Hematopoietic multipotent progenitor cell treated with erythropoietin and hydrocortisone succinate and interleukin-3 and kit ligand, for 8 days (in vitro differentiated cells): ENCODE measurements around the gene HOXB9.

ENCODE experiments used
- DNase-seq: peaks from one replicate; pipeline ENCODE4 v3.0.0-alpha.2; 2015

HOXB9 gene

DNA sequence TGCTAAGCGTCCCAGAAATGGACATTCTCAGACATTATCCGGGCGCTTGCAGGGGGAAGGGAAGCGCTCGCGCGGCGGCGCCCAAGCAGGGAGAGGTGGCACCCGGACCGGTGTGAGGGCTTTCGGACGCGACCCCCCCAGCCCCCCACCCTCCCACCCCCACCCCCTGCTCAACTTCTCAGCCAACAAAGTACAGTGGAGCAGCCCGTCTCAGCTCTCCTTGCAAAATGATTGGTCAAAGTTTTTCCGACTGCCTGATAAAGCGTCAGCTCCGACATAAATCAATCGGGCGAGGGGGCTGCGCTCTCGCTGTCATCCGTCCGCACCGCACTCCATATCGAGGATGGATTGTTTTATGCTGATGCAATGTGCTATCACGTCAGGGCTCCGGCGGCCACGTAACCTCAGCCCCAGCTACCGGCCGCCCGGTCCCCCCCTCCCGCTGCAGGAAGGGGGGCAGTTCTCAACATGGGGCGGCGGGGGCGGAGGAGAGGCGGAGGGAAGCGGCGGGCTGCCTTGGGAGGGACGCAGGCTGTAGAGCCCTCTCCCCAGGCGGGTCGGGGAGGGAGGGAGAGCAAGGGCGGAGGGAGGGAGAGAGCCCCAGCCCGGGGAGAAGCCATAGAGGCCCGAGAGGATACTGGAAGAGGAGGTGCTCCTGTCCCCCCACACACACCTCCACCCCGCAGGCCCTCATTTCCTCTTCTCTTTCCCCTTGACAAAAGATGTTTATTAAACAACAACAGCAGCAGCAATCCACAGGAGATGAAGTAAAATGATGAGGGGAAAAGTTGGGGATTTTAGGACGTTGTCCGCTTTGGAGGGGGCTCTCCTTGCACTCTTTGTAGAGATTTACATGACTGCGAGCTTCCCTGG lies at the start of gene HOXB9:
TSS of gene HOXB9 (minus strand) at position 114 of the 873 bp plus-strand sequence. CDS start at position 25, 89 bp downstream.
- DNase-seq: no peak

GRCh38 chr17:48672340-48672739 lies 46.2 kb upstream of the HOXB9 start:
- no peak for DNase-seq

GRCh38 chr17:48671697-48672171 lies 45.6 kb upstream of the HOXB9 start:
- peak; percentile 67 for DNase-seq

- no peak for DNase-seq
These were observed 37.2 kb upstream of the HOXB9 start for GRCh38 chr17:48663134-48663924.

GRCh38 chr17:48655913-48656312 lies 29.8 kb upstream of the HOXB9 start:
- DNase-seq: no peak

DNA sequence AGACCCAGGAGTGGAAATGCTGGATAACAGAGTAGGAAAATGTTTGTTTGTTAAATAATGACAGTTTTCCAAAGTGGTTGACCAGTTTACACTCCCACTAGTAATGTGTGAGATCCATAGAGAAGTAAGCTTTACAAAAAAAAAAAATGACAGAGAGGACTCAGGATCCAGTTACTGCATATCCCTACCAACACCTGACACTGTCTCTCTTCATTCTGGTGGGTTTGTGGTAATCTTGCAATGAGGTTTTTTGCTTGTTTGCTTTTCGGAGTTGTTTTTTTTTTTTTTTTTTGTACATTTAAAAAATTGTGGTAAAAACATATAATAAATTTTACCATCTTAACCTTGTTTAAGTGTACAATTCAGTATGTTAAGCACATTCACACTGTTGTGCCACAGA lies 23.6 kb upstream of the HOXB9 start:
- DNase-seq: no peak

DNA sequence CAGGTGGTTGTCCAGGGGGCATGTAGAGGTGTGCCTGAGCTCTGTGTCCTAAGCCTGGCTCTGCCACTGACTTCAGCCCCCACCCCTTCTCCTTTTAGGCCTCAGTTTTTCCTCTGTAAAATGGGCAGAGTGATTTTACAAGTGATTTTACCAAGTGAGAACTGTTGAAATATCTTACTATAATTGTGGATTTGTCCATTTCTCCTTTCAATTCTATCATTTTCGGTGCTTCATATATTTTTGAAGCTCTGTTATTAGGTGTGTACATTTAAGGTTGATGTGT lies 21.7 kb upstream of the HOXB9 start:
- no peak for DNase-seq

DNA sequence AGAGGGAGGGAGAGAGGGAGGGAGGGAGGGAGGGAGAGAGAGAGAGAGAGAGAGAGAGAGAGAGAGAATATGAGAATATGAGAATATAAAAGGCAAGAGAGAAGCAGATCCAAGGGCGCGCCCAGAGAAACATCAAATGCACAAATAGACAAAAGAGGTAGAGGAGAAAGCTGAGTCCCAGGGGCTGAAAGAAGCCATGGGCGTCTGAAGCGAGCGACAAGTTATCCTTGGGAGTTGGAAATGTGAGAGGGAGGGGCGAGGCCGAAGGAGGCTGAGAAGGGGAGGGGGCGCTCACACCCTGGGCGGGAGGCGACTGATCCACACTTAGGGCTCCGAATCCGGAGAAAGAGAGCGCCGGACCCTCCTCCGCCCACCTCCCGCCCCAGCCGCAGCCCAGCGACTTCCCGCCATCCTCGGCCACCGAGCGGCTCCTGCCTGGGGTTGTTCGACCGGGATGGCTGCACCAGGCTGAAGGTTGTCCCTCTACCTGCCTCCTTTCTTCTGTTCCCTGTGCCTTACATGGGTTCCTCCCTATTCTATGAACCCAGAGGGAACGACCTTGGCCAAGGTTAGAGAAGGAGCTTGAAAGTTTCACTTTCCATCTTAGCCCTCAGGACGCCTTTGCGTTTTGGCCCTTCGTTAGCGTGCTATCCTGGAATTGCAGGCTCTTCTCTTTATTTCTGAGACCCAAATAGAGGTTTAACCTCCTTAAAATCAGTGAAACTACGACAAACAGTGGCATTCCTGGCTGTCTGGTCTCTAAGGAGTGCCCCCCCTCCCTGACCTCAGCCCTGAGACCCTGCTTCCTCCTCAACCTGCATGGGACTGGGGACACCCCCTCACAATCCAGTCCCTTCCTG lies 21.2 kb upstream of the HOXB9 start:
- DNase-seq: no peak

DNA sequence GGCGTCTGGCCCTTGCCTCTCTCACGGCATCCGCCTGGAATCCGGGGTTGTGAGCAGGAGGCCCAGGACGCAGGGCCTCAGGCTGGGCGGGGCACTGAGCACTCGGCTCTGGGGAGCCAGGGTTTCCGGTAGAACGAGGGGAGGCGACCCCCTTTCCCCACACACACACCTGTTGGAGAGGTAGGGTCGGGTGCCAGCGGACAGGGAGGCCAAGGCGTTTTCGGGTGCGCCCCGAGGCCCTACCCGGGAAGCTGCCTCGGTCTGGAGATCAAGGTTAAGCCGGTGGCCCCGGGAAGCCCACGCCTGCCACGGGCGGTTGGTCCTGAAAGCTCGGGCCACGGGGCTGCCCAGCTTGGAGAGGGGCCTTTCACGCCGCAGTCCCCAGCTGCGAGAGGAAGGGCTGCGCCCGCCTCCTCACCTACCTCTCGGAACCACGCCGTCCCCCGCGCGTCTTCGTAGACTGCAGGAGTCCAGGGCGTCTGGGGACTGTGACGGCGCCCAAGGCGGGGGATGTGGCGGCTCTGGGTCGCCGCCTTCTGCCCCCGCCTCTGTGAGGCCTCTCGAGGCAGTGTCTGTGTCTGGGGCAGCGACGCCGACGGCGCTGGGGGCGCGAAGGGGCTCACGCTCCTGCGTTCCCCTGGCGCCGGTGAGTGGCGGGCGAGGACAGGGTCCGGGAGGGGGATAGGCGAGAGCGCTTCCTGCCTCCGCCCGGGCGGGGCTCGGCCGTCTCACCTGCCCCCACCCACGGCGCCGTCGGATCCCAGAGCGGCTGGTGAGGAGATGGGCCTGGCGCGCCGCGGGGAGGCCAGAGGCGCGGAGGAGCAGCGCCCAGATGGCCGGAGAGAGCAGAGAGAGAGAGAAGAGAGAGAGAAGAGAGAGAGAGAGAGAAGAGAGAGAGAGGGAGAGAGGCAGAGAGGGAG lies 20.3 kb upstream of the HOXB9 start:
- no peak for DNase-seq

DNA sequence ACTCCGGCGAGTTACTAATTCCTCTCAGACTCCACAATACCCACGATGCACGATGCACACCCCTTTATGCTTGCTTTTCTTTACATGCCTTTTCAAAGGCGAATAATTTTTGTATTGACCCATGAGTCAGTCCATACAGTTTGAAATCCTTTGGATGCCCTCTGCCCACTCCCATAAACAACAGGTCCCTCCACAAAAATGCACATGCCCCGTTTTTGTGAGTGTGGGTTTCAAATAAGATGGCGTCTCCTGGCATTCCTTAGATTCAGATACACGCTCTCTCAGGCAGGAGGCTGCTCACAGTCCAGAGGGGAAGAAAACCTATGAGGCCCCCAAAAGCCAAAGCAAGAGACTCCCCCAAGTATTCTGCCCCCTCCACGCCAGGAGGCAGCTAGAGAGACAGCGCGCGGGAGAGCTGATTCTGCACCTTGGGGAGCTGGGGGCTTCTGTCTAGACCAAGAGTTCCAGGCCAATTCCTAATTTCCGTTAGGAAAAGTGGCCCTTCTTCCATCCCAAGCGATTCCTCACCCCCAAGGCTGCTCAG lies 19.6 kb upstream of the HOXB9 start:
- no peak for DNase-seq

- DNase-seq: no peak
These were observed 18.9 kb upstream of the HOXB9 start for GRCh38 chr17:48644910-48645557.

DNA sequence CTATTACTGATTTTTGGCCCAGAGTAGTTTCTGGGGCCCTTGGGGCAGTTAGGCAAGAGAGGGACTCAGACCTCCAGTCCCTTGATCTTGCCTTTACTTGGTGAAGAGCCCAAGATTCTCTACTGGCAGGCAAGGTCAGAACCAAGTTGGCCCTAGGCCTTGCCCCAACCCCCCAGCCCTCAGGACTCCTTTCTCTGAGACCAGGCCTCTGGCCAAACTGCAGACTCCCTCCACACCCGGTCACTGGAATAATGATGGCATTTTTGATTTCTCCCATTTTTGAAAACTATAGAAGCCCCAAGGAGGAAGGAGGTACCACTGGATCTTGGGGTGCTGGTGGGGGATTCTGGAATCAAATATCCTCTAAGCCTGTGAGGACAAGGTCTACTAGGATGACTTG lies 18.0 kb upstream of the HOXB9 start:
- DNase-seq: no peak

DNA sequence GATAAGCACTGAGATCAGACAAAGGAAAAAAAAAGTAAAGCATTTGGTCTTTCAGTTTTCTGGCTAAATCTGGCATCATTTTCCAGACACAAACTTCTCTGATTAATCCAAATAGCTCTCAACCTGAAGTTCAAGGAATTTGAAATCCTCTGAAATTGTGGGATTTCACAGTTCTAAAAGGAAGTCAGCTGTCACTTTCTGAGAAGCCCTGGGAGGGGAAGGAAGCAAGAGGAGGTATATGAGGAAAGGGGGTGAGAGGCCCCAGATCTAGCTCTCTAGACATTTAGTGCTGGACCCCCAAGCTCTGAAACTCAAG lies 17.5 kb upstream of the HOXB9 start:
- DNase-seq: no peak

DNA sequence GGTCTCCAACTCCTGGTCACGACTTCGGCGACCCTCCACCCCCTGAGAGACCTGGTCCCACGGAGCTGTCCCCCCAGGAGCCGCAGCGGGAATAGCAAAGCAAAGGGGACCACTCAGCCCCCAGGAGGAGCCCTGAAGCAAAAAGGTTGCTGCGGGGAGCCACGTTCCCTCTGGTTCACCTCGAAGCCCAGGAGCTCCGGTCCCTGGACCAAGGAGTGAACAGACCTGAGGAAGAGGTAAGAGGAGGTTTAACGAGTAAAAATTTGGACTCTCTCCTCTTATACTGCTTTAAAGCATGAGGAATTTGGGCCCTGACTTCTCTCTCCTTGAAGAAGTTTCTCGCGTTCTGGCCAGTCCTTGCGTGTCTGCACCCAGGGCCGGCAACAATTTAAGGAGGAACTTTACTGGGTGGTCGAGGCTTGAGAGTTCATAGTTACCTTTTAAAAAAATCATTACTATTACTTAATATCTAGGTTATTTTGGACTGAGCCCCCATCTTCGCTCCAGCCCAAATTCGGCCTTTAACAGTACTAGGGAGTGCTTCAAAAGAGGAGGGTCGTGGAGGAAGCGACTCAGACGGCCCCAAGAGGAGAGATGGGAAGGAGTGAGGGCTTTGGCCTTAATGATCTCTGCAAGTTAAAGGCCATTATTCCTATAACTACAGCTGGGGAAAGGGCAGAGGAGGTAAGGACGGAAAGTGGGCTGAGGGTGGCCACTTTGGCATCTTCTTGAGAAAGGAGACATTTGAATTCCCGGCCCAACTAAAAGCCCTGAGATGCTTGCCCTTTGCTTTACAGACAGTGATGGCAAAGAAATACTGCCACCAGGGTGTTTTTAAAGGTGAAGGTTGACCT lies 16.9 kb upstream of the HOXB9 start:
- no peak for DNase-seq

GRCh38 chr17:48642059-48642842 lies 16.1 kb upstream of the HOXB9 start:
- DNase-seq: no peak

DNA sequence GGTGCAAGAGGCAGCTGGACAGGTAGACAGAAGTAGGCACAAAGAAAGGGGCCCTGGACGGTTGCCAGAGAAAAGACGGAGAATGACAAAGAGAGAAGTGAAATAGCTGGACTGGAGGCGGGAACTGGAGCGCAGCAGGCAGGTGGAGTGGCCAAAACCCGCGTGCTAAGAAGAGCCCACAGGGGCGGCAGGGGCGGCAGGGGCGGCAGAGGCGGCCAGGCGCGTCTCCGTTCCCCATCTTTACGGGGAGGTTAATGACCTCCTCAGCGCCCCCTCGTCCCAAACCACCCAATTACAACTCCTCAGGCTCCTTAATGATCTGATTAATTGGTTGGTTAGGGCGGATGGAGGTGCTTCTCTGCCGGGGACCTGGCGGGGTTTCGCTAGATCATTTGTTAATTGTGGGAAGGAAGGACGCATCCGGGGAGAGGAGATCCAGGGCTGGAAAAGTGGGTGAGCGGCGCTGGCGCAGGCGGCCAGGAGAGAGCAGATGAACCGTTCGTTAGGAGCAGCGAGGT lies 15.4 kb upstream of the HOXB9 start:
- DNase-seq: no peak

DNA sequence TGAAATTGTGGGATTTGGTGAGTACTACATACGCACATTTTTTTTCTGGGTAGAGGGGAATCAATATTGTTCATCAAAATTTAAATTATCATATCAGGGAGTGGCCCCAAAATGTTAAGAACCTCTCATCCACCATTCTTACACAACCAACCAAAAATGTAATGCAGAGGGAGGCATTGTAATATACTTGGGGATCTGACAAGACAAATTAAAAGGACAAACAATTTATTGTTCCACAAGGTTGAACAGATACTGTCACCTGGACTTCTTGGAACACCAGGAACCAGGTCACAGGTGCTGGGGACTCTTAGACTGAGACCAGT lies 14.7 kb upstream of the HOXB9 start:
- DNase-seq: no peak

GRCh38 chr17:48639982-48640857 lies 14.1 kb upstream of the HOXB9 start:
- no peak for DNase-seq

DNA sequence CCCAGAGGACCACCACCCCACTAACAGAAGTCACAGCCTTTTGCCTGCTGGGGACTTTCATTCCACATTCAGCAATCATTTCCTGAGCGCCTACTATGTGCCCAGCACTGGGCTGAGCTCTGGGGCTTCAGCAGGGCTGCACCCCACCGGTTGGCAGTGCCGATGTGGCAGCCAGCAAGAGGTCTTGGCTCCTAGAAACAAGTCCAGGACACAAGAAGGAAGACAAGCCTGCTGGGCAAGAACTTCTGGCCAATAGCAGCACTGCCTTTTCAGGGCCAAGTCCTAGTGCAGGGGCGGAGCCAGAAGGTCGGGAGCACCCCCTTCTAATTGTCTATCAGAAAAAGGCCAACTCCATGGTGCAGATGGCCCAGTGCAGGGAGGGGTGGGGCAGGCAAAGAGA lies 13.0 kb upstream of the HOXB9 start:
- DNase-seq: no peak
